Right atrium auricular region (tissue), 2 donors: ENCODE measurements around the gene TIMM22. TPM values are rescaled to one million over a fixed set of nuclear protein-coding genes. Genes with fewer than 3 reads are reported as not detected.
A peak's percentile ranks its signal among the peaks of the same experiment; 100 is the strongest.

Experiments
- DNase-seq: peaks from one replicate; pipeline ENCODE4 v3.0.0-alpha.2; 2019; ENCODE audit warnings: low spot score
- H3K27ac ChIP-seq, 2 donors: fragments of 200-600 bp; sonication (generic); 1 replicate in 1 of 2; 2 replicates in 1 of 2; pipeline ENCODE4 v1.5.1; 2016 to 2019
- H3K27me3 ChIP-seq, 2 donors: fragments of 200-600 bp; sonication (generic); one replicate each; pipeline versions ENCODE4 v1.5.1 to v1.6.0; 2017 to 2019
- H3K36me3 ChIP-seq: fragments of 200-600 bp; sonication (generic); one replicate; pipeline ENCODE4 v1.5.1; 2016
- H3K4me1 ChIP-seq, 2 donors: fragments of 200-600 bp; sonication (generic); one replicate each; pipeline versions ENCODE4 v1.5.1 to v1.6.0; 2017 to 2019
- H3K4me3 ChIP-seq, 2 donors: fragments of 200-600 bp; sonication (generic); 1 replicate in 1 of 2; 2 replicates in 1 of 2; pipeline ENCODE4 v1.5.1; 2017 to 2019; ENCODE audit warnings: mild to moderate bottlenecking in 1 of 2, moderate library complexity in 1 of 2
- H3K9me3 ChIP-seq, 2 donors: fragments of 200-600 bp; sonication (generic); one replicate each; pipeline ENCODE4 v1.5.1; 2019
- CTCF ChIP-seq, 2 donors: fragments of 200-600 bp; sonication (generic); IDR thresholded peaks; one replicate each; pipeline ENCODE4 v1.5.1; 2019; ENCODE audit warnings: antibody characterized with exemption in 2 of 2
- total RNA-seq, 2 donors: library from RNA; depleted of rRNA; stranded (reverse); fragments of >200 nt; gene quantifications; one replicate each; pipeline ENCODE4 v1.1.0, GENCODE V29; 2016

TIMM22 gene
- total RNA-seq, 2 donors from 2014 or later, result 14.8 to 15.4 TPM

- DNase-seq, result peak; percentile 87
- TF ChIP-seq CTCF (IDR thresholded peaks at IDR 0.05), result no peak
- H3K27ac ChIP-seq, result peak overlapping the region; percentile 83 to 89
- H3K36me3 ChIP-seq, result peaks cover 2% of the 10 kb centered on the region
- H3K4me1 ChIP-seq, result peaks cover 2 to 76% of the 10 kb centered on the region in 2 donors
- no peaks in the 10 kb centered on the region for H3K9me3 ChIP-seq
- no peaks in the 10 kb centered on the region for H3K27me3 ChIP-seq
- peak overlapping the region in 1 of 2 donors; percentile 61 for H3K4me3 ChIP-seq
These were observed 32.4 kb downstream of the TIMM22 start for GRCh38 chr17:1029196-1029921.

GRCh38 chr17:1029922-1030644 lies 33.2 kb downstream of the TIMM22 start:
- H3K9me3 ChIP-seq, result no peaks in the 10 kb centered on the region
- peak overlapping the region; percentile 83 to 89 for H3K27ac ChIP-seq
- DNase-seq, result no peak
- TF ChIP-seq CTCF (IDR thresholded peaks at IDR 0.05), result no peak
- peaks cover 2 to 76% of the 10 kb centered on the region in 2 donors for H3K4me1 ChIP-seq
- no peaks in the 10 kb centered on the region for H3K27me3 ChIP-seq
- peak overlapping the region; percentile 3 to 61 for H3K4me3 ChIP-seq
- H3K36me3 ChIP-seq, result peaks cover 5% of the 10 kb centered on the region

GRCh38 chr17:1030684-1031532 lies 34.0 kb downstream of the TIMM22 start:
- peak; percentile 72 for DNase-seq
- no peaks in the 10 kb centered on the region for H3K9me3 ChIP-seq
- peaks cover 2 to 71% of the 10 kb centered on the region in 2 donors for H3K4me1 ChIP-seq
- TF ChIP-seq CTCF (IDR thresholded peaks at IDR 0.05), result no peak
- H3K4me3 ChIP-seq, result peak overlapping the region; percentile 53 to 61
- peak overlapping the region; percentile 83 to 89 for H3K27ac ChIP-seq
- H3K36me3 ChIP-seq, result peaks cover 5% of the 10 kb centered on the region
- H3K27me3 ChIP-seq, result no peaks in the 10 kb centered on the region

GRCh38 chr17:1031711-1032110 lies 34.8 kb downstream of the TIMM22 start:
- H3K4me3 ChIP-seq, result peak overlapping the region; percentile 53 to 61
- H3K4me1 ChIP-seq, result peaks cover 2 to 66% of the 10 kb centered on the region in 2 donors
- H3K9me3 ChIP-seq, result no peaks in the 10 kb centered on the region
- no peak for DNase-seq
- H3K27me3 ChIP-seq, result no peaks in the 10 kb centered on the region
- no peak for TF ChIP-seq CTCF (IDR thresholded peaks at IDR 0.05)
- H3K36me3 ChIP-seq, result peaks cover 5% of the 10 kb centered on the region
- peak overlapping the region; percentile 83 to 89 for H3K27ac ChIP-seq

- no peak for TF ChIP-seq CTCF (IDR thresholded peaks at IDR 0.05)
- no peaks in the 10 kb centered on the region for H3K27me3 ChIP-seq
- peaks cover 5% of the 10 kb centered on the region for H3K36me3 ChIP-seq
- H3K27ac ChIP-seq, result peak overlapping the region; percentile 83 to 89
- no peak overlapping the region for H3K4me3 ChIP-seq
- no peak for DNase-seq
- no peaks in the 10 kb centered on the region for H3K9me3 ChIP-seq
- peaks cover 2 to 59% of the 10 kb centered on the region in 2 donors for H3K4me1 ChIP-seq
These were observed 35.5 kb downstream of the TIMM22 start for GRCh38 chr17:1032391-1032790.
